B cell (primary cell): ENCODE data around the gene GNB2.
"Not testable (repeated sequence)": the region's sequence is repeated elsewhere in the genome, so short reads cannot be mapped to it uniquely, and the experiment has no call there.

ENCODE experiments used
- CTCF ChIP-seq: fragments of 200-600 bp; IDR thresholded peaks from one replicate; pipeline ENCODE4 v1.8.0; 2022; ENCODE audit warnings: antibody characterized with exemption, mild to moderate bottlenecking
- EZH2 ChIP-seq: IDR thresholded peaks from 2 replicates; pipeline ENCODE4 v1.6.1; 2012; ENCODE audit warnings: borderline replicate concordance, low read depth, mild to moderate bottlenecking, moderate library complexity, low read length; ENCODE audit not compliant: insufficient read depth, poor library complexity, severe bottlenecking

GRCh38 chr7:100662194-100662776 lies 11.3 kb upstream of the GNB2 start:
- not testable (repeated sequence) for TF ChIP-seq EZH2, CTCF
